Neural progenitor cell (in vitro differentiated cells): ENCODE data around the gene PPIL1.

ENCODE experiments used
- CTCF ChIP-seq: fragments of 200-600 bp; sonication (generic); IDR thresholded peaks from 2 replicates; pipeline ENCODE4 v1.5.1; 2017; ENCODE audit warnings: antibody characterized with exemption, mild to moderate bottlenecking
- EZH2 ChIP-seq: fragments of 200-600 bp; sonication (generic); IDR thresholded peaks from 2 replicates; pipeline ENCODE4 v1.6.1; 2017; ENCODE audit warnings: antibody characterized with exemption, mild to moderate bottlenecking, moderate library complexity

- no peak for TF ChIP-seq CTCF
- no peak for TF ChIP-seq EZH2
Observed at GRCh38 chr6:36847152-36847551, 27.5 kb downstream of the PPIL1 start.
